Measurements from ENCODE around the gene MRFAP1L1. TPM values are rescaled to one million over a fixed set of nuclear protein-coding genes. Genes with fewer than 3 reads are reported as not detected.
A peak's percentile ranks its signal among the peaks of the same experiment; 100 is the strongest.

MRFAP1L1 gene
- polyA plus RNA-seq, 1 donor (not counting 4 experiments of a cell fraction or from before 2014, with no cell fraction given), result 77.9 TPM

GRCh38 chr4:6688879-6689505 is 20.7 kb downstream of the MRFAP1L1 start:
- DNase-seq (ENCODE audit: low read depth, low spot score) (peak; percentile 64), FAIRE-seq (peak; percentile 92)
- no peaks in the 10 kb centered on the region for H3K9me1 ChIP-seq (ENCODE audit: control insufficient read depth, extremely low read depth, insufficient read depth, low read length)
- no peak overlapping the region for H3K9ac ChIP-seq (ENCODE audit: control insufficient read depth, extremely low read depth, insufficient read depth, low read length)
- TF ChIP-seq, protein P1, sequence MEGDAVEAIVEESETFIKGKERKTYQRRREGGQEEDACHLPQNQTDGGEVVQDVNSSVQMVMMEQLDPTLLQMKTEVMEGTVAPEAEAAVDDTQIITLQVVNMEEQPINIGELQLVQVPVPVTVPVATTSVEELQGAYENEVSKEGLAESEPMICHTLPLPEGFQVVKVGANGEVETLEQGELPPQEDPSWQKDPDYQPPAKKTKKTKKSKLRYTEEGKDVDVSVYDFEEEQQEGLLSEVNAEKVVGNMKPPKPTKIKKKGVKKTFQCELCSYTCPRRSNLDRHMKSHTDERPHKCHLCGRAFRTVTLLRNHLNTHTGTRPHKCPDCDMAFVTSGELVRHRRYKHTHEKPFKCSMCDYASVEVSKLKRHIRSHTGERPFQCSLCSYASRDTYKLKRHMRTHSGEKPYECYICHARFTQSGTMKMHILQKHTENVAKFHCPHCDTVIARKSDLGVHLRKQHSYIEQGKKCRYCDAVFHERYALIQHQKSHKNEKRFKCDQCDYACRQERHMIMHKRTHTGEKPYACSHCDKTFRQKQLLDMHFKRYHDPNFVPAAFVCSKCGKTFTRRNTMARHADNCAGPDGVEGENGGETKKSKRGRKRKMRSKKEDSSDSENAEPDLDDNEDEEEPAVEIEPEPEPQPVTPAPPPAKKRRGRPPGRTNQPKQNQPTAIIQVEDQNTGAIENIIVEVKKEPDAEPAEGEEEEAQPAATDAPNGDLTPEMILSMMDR (optimal IDR thresholded peaks at IDR 0.05 in 1 of 3, IDR thresholded peaks at IDR 0.05 in 1 of 3, conservative IDR thresholded peaks at IDR 0.05 in 1 of 3; ENCODE audit: extremely low read depth in 1 of 3, insufficient read depth in 2 of 3, low read length in 3 of 3), result peak in 1 of 3 experiments; percentile 14
- TF ChIP-seq EZH2 (IDR thresholded peaks at IDR 0.05; ENCODE audit: low read length), result no peak
- peaks cover 17% of the 10 kb centered on the region for H3K4me1 ChIP-seq (ENCODE audit: control insufficient read depth, extremely low read depth, insufficient read depth, low read length)
- no peaks in the 10 kb centered on the region for H3K36me3 ChIP-seq (ENCODE audit: control insufficient read depth in 2 of 2, extremely low read depth in 1 of 2, insufficient read depth in 2 of 2, low read length in 2 of 2)
- no peaks in the 10 kb centered on the region for H3K79me2 ChIP-seq (ENCODE audit: control insufficient read depth, insufficient read depth, low read length)
- no peaks in the 10 kb centered on the region for H4K20me1 ChIP-seq (ENCODE audit: control insufficient read depth, extremely low read depth, insufficient read depth, low read length)
- H3K4me3 ChIP-seq (ENCODE audit: control insufficient read depth in 2 of 3, extremely low read depth in 1 of 3, insufficient read depth in 2 of 3, low read depth in 1 of 3, low read length in 3 of 3), result no peak overlapping the region
- peak overlapping the region; percentile 23 for H3K27ac ChIP-seq (ENCODE audit: control insufficient read depth, insufficient read depth, low read length)
- dilution Hi-C loops (cut with MboI; ENCODE audit: extremely low pct_ligation_motif_present, low sequenced_read_pairs), result no loop called here
- H2AFZ ChIP-seq (ENCODE audit: control insufficient read depth, low read length), result peak overlapping the region; percentile 8
- H3K27me3 ChIP-seq (ENCODE audit: control insufficient read depth, extremely low read depth, insufficient read depth, low read length), result no peaks in the 10 kb centered on the region
- peak overlapping the region; percentile 19 for H3K4me2 ChIP-seq (ENCODE audit: control insufficient read depth, extremely low read depth, insufficient read depth, low read depth, low read length)
- H3K9me3 ChIP-seq (ENCODE audit: control insufficient read depth, low read depth, low read length), result no peaks in the 10 kb centered on the region

DNA sequence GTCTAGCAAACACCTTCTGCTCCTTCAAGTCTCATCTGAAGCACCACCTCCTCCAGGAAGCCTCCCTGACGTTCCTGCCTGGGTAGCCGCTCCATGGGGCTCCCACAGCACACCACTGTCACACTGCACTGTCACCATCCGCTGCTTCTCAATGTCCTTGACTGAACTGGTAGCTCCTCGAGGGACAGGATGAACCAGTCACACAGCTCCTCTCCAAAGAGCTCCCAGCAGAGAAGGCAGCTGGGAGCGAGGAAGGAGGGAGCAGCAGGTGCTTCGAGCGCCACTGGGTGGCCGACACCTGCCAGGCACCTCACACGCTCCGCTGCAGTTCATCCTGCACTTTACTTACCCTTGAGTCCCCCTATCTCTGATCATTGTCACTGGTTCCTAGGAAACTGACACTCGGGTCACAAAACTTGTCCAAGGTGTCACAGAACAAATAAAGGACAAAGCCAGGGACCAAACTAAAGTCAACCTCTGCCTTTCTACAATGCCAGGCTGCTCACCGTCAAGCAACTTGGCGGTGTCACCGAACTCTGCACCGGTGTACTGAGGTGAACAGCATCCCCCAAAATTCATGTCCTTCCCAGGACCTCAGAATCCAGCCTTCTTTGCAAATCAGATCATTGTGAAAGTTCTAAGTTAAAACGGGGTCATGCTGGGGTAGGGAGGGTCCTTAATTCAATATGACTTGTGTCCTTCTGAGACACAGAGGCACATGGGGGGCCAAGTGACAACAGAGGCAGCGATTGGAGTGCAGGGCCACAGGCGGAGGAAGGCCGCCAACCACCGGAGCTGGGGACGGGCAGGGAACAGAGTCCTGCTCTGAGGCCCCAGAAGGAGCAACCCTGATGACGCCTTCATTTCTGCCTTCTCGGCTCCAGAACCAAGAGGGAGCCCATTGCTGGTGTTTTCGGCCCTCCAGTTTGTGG is 21.5 kb downstream of the MRFAP1L1 start:
- H3K27ac ChIP-seq (ENCODE audit: control insufficient read depth, insufficient read depth, low read length), result peak overlapping the region; percentile 18
- H2AFZ ChIP-seq (ENCODE audit: control insufficient read depth, low read length), result no peak overlapping the region
- DNase-seq (ENCODE audit: low read depth, low spot score), result no peak
- H4K20me1 ChIP-seq (ENCODE audit: control insufficient read depth, extremely low read depth, insufficient read depth, low read length), result no peaks in the 10 kb centered on the region
- H3K4me3 ChIP-seq (ENCODE audit: control insufficient read depth in 2 of 3, extremely low read depth in 1 of 3, insufficient read depth in 2 of 3, low read depth in 1 of 3, low read length in 3 of 3), result no peak overlapping the region
- no peaks in the 10 kb centered on the region for H3K9me1 ChIP-seq (ENCODE audit: control insufficient read depth, extremely low read depth, insufficient read depth, low read length)
- no peak for FAIRE-seq
- H3K9me3 ChIP-seq (ENCODE audit: control insufficient read depth, low read depth, low read length), result no peaks in the 10 kb centered on the region
- H3K27me3 ChIP-seq (ENCODE audit: control insufficient read depth, extremely low read depth, insufficient read depth, low read length), result no peaks in the 10 kb centered on the region
- no peaks in the 10 kb centered on the region for H3K36me3 ChIP-seq (ENCODE audit: control insufficient read depth in 2 of 2, extremely low read depth in 1 of 2, insufficient read depth in 2 of 2, low read length in 2 of 2)
- H3K4me1 ChIP-seq (ENCODE audit: control insufficient read depth, extremely low read depth, insufficient read depth, low read length), result peaks cover 17% of the 10 kb centered on the region
- peak overlapping the region; percentile 19 for H3K4me2 ChIP-seq (ENCODE audit: control insufficient read depth, extremely low read depth, insufficient read depth, low read depth, low read length)
- no peak for TF ChIP-seq EZH2 (IDR thresholded peaks at IDR 0.05; ENCODE audit: low read length)
- TF ChIP-seq, protein P1 (optimal IDR thresholded peaks at IDR 0.05 in 1 of 3, IDR thresholded peaks at IDR 0.05 in 1 of 3, conservative IDR thresholded peaks at IDR 0.05 in 1 of 3; ENCODE audit: extremely low read depth in 1 of 3, insufficient read depth in 2 of 3, low read length in 3 of 3), result no peak
- dilution Hi-C loops (cut with MboI; ENCODE audit: extremely low pct_ligation_motif_present, low sequenced_read_pairs), result no loop called here
- H3K79me2 ChIP-seq (ENCODE audit: control insufficient read depth, insufficient read depth, low read length), result no peaks in the 10 kb centered on the region
- peak overlapping the region; percentile 24 for H3K9ac ChIP-seq (ENCODE audit: control insufficient read depth, extremely low read depth, insufficient read depth, low read length)

Data from keratinocyte (primary cell).